ENCODE measurements around the gene CNN2.
A peak's percentile ranks its signal among the peaks of the same experiment; 100 is the strongest.

CNN2 gene

DNA sequence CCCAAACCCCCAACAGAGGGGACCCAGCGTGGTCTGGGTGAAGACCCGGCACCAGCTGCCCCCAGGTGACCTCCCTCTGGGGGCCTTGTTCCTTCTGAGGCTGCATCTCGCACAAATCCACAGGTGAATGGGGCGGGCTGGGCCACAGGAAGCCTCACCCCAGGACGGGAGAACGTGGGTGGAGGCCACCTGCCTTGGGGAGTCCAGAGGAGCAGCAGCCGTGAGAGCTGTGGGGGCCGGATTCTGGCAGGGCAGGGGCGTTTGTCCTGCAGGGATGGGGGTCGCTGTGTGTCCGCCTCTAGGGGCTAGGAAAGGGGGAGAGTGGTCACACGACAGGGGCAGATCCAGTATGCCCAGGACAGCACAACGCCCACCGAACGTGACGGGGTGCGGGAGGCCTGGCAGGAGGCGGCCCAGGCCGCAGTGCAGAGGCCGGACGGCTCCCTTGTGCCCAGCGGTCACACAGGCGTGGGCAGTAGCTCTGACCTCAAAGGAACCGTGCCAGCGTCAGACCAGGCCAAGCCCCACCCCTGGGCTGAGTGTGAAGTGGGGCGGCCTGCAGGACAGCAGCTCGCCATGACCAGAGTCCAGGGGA is 62.1 kb downstream of the CNN2 start:
- H3K9me3 Mint-ChIP-seq: no peaks in the 10 kb centered on the region
- peaks cover 60% of the 10 kb centered on the region for H3K4me1 Mint-ChIP-seq

More for the DNA sequence above, 62.1 kb downstream of the CNN2 start:
- H3K4me3 Mint-ChIP-seq: no peak overlapping the region
- ATAC-seq (no peak), DNase-seq (no peak)
- no peaks in the 10 kb centered on the region for H3K27me3 Mint-ChIP-seq
- H3K27ac Mint-ChIP-seq: peak overlapping the region; percentile 81
- peaks cover 27% of the 10 kb centered on the region for H3K36me3 Mint-ChIP-seq (ENCODE audit: low read depth)
